Activated T-helper 17 cell treated with anti-CD3 and anti-CD28 coated beads, Interleukin-2, amount 50 U/mL, for 72 hours (primary cell): ENCODE measurements around the gene EIF4E3. TPM values are rescaled to one million over a fixed set of nuclear protein-coding genes. Genes with fewer than 3 reads are reported as not detected.

Experiments used
- ATAC-seq: fragments of 150-1000 bp; cut with Tn5 transposase; replicated peaks from 2 replicates; pipeline ENCODE4 v1.10.0; 2021; ENCODE audit warnings: mild to moderate bottlenecking, moderate library complexity
- H3K27ac Mint-ChIP-seq: one replicate; pipeline ENCODE4 v1.8.0; 2022; ENCODE audit warnings: mixed read lengths
- H3K27me3 Mint-ChIP-seq: one replicate; pipeline ENCODE4 v1.8.0; 2022; ENCODE audit warnings: mixed read lengths
- H3K36me3 Mint-ChIP-seq: one replicate; pipeline ENCODE4 v1.8.0; 2022; ENCODE audit warnings: low read depth, mild to moderate bottlenecking, mixed read lengths
- H3K4me1 Mint-ChIP-seq: one replicate; pipeline ENCODE4 v1.8.0; 2022; ENCODE audit warnings: mixed read lengths
- H3K4me3 Mint-ChIP-seq: one replicate; pipeline ENCODE4 v1.8.0; 2022; ENCODE audit warnings: mild to moderate bottlenecking, mixed read lengths
- H3K9me3 Mint-ChIP-seq: one replicate; pipeline ENCODE4 v1.8.0; 2022; ENCODE audit warnings: mixed read lengths
- total RNA-seq, 2 donors: library from RNA; stranded (reverse); gene quantifications; one replicate each; pipeline ENCODE4 v1.2.3, GENCODE V29; 2022

The EIF4E3 gene
- total RNA-seq, 2 donors from 2014 or later, result 25.3 to 27.4 TPM

GRCh38 chr3:71733319-71733718 lies 8.1 kb upstream of the EIF4E3 start:
- no peak overlapping the region for H3K4me3 Mint-ChIP-seq
- no peaks in the 10 kb centered on the region for H3K36me3 Mint-ChIP-seq
- peaks cover 9% of the 10 kb centered on the region for H3K27me3 Mint-ChIP-seq
- ATAC-seq, result no peak
- H3K9me3 Mint-ChIP-seq, result peaks cover 4% of the 10 kb centered on the region
- H3K4me1 Mint-ChIP-seq, result peaks cover 19% of the 10 kb centered on the region
- no peak overlapping the region for H3K27ac Mint-ChIP-seq

- H3K4me1 Mint-ChIP-seq, result peaks cover 21% of the 10 kb centered on the region
- H3K27ac Mint-ChIP-seq, result no peak overlapping the region
- peaks cover 9% of the 10 kb centered on the region for H3K27me3 Mint-ChIP-seq
- no peaks in the 10 kb centered on the region for H3K36me3 Mint-ChIP-seq
- ATAC-seq, result no peak
- H3K4me3 Mint-ChIP-seq, result no peak overlapping the region
- peaks cover 4% of the 10 kb centered on the region for H3K9me3 Mint-ChIP-seq
Measured at GRCh38 chr3:71732637-71733036, 7.4 kb upstream of the EIF4E3 start.

GRCh38 chr3:71728632-71729342 lies 3.6 kb upstream of the EIF4E3 start:
- no peak for ATAC-seq
- H3K4me3 Mint-ChIP-seq, result peak overlapping the region; percentile 17
- no peaks in the 10 kb centered on the region for H3K27me3 Mint-ChIP-seq
- peaks cover 34% of the 10 kb centered on the region for H3K4me1 Mint-ChIP-seq
- H3K9me3 Mint-ChIP-seq, result no peaks in the 10 kb centered on the region
- H3K27ac Mint-ChIP-seq, result no peak overlapping the region
- peaks cover 6% of the 10 kb centered on the region for H3K36me3 Mint-ChIP-seq

- peaks cover 50% of the 10 kb centered on the region for H3K4me1 Mint-ChIP-seq
- no peaks in the 10 kb centered on the region for H3K9me3 Mint-ChIP-seq
- peak overlapping the region; percentile 90 for H3K4me3 Mint-ChIP-seq
- peak overlapping the region; percentile 89 for H3K27ac Mint-ChIP-seq
- no peaks in the 10 kb centered on the region for H3K27me3 Mint-ChIP-seq
- H3K36me3 Mint-ChIP-seq, result peaks cover 9% of the 10 kb centered on the region
- peak; percentile 42 for ATAC-seq
Measured at GRCh38 chr3:71726146-71726545, 944 bp upstream of the EIF4E3 start.

- Mint-ChIP-seq H3K9me3 (no peaks in the 10 kb centered on the region), H3K27ac (peak overlapping the region; percentile 94), H3K4me3 (peak overlapping the region; percentile 87), H3K4me1 (peaks cover 51% of the 10 kb centered on the region), H3K27me3 (no peaks in the 10 kb centered on the region), H3K36me3 (peaks cover 9% of the 10 kb centered on the region)
- ATAC-seq, result peak; percentile 31
Measured at GRCh38 chr3:71724584-71725270, 475 bp downstream of the EIF4E3 start.

GRCh38 chr3:71724171-71724453 lies 1.1 kb downstream of the EIF4E3 start:
- peak overlapping the region; percentile 87 for H3K4me3 Mint-ChIP-seq
- no peaks in the 10 kb centered on the region for H3K9me3 Mint-ChIP-seq
- H3K4me1 Mint-ChIP-seq, result peaks cover 53% of the 10 kb centered on the region
- peaks cover 9% of the 10 kb centered on the region for H3K36me3 Mint-ChIP-seq
- no peak for ATAC-seq
- no peaks in the 10 kb centered on the region for H3K27me3 Mint-ChIP-seq
- H3K27ac Mint-ChIP-seq, result peak overlapping the region; percentile 94

- no peaks in the 10 kb centered on the region for H3K27me3 Mint-ChIP-seq
- peaks cover 57% of the 10 kb centered on the region for H3K4me1 Mint-ChIP-seq
- ATAC-seq, result peak; percentile 45
- peak overlapping the region; percentile 87 for H3K4me3 Mint-ChIP-seq
- H3K27ac Mint-ChIP-seq, result peak overlapping the region; percentile 94
- H3K36me3 Mint-ChIP-seq, result peaks cover 9% of the 10 kb centered on the region
- H3K9me3 Mint-ChIP-seq, result no peaks in the 10 kb centered on the region
Measured at GRCh38 chr3:71723452-71724170, 1.6 kb downstream of the EIF4E3 start.

GRCh38 chr3:71722693-71723092 lies 2.5 kb downstream of the EIF4E3 start:
- Mint-ChIP-seq H3K36me3 (peaks cover 9% of the 10 kb centered on the region), H3K4me1 (peaks cover 61% of the 10 kb centered on the region), H3K27me3 (no peaks in the 10 kb centered on the region), H3K4me3 (peak overlapping the region; percentile 87), H3K9me3 (no peaks in the 10 kb centered on the region), H3K27ac (peak overlapping the region; percentile 94)
- ATAC-seq, result peak; percentile 11

- H3K4me3 Mint-ChIP-seq, result peak overlapping the region; percentile 87
- H3K4me1 Mint-ChIP-seq, result peaks cover 70% of the 10 kb centered on the region
- peak; percentile 16 for ATAC-seq
- no peaks in the 10 kb centered on the region for H3K27me3 Mint-ChIP-seq
- H3K27ac Mint-ChIP-seq, result peak overlapping the region; percentile 94
- H3K9me3 Mint-ChIP-seq, result no peaks in the 10 kb centered on the region
- peaks cover 9% of the 10 kb centered on the region for H3K36me3 Mint-ChIP-seq
Measured at GRCh38 chr3:71721651-71722157, 3.5 kb downstream of the EIF4E3 start.

- no peaks in the 10 kb centered on the region for H3K27me3 Mint-ChIP-seq
- peak overlapping the region; percentile 87 for H3K4me3 Mint-ChIP-seq
- no peak for ATAC-seq
- H3K9me3 Mint-ChIP-seq, result no peaks in the 10 kb centered on the region
- H3K36me3 Mint-ChIP-seq, result peaks cover 9% of the 10 kb centered on the region
- H3K27ac Mint-ChIP-seq, result peak overlapping the region; percentile 94
- H3K4me1 Mint-ChIP-seq, result peaks cover 67% of the 10 kb centered on the region
Measured at GRCh38 chr3:71721002-71721401, 4.2 kb downstream of the EIF4E3 start.

GRCh38 chr3:71718072-71718471 lies 7.1 kb downstream of the EIF4E3 start:
- no peaks in the 10 kb centered on the region for H3K27me3 Mint-ChIP-seq
- H3K9me3 Mint-ChIP-seq, result no peaks in the 10 kb centered on the region
- no peaks in the 10 kb centered on the region for H3K36me3 Mint-ChIP-seq
- peaks cover 76% of the 10 kb centered on the region for H3K4me1 Mint-ChIP-seq
- peak overlapping the region; percentile 63 for H3K4me3 Mint-ChIP-seq
- peak; percentile 44 for ATAC-seq
- H3K27ac Mint-ChIP-seq, result peak overlapping the region; percentile 72

- Mint-ChIP-seq H3K9me3 (no peaks in the 10 kb centered on the region), H3K36me3 (peaks cover 5% of the 10 kb centered on the region), H3K4me3 (peak overlapping the region; percentile 26), H3K27ac (peak overlapping the region; percentile 76), H3K4me1 (peaks cover 60% of the 10 kb centered on the region), H3K27me3 (no peaks in the 10 kb centered on the region)
- no peak for ATAC-seq
Measured at GRCh38 chr3:71714595-71714994, 10.6 kb downstream of the EIF4E3 start.

- Mint-ChIP-seq H3K4me1 (peaks cover 45% of the 10 kb centered on the region), H3K9me3 (no peaks in the 10 kb centered on the region), H3K4me3 (peak overlapping the region; percentile 28), H3K27ac (peak overlapping the region; percentile 76), H3K36me3 (peaks cover 15% of the 10 kb centered on the region), H3K27me3 (no peaks in the 10 kb centered on the region)
- no peak for ATAC-seq
Measured at GRCh38 chr3:71713041-71713440, 12.2 kb downstream of the EIF4E3 start.

- Mint-ChIP-seq H3K4me1 (peaks cover 31% of the 10 kb centered on the region), H3K27me3 (no peaks in the 10 kb centered on the region), H3K36me3 (peaks cover 35% of the 10 kb centered on the region), H3K27ac (no peak overlapping the region), H3K4me3 (no peak overlapping the region), H3K9me3 (no peaks in the 10 kb centered on the region)
- peak; percentile 67 for ATAC-seq
Measured at GRCh38 chr3:71710906-71711494, 14.2 kb downstream of the EIF4E3 start.
